ENCODE data around the gene SLC25A42. TPM values are rescaled to one million over a fixed set of nuclear protein-coding genes. Genes with fewer than 3 reads are reported as not detected.

The SLC25A42 gene
- total and polyA plus RNA-seq, 2 donors (not counting 3 experiments of a cell fraction or from before 2014, with no cell fraction given): 6.2 to 6.3 TPM

GRCh38 chr19:19051478-19052213, 12.1 kb upstream of the SLC25A42 start:
- no TSS peak for BruUV-seq (replicated peaks)
- no peak overlapping the region for H3K4me2 ChIP-seq (ENCODE audit: insufficient read depth, low read length)
- H3K36me3 ChIP-seq (ENCODE audit: control insufficient read depth in 2 of 2, extremely low read depth in 1 of 2, insufficient read depth in 2 of 2, low read length in 2 of 2): peaks cover 6 to 25% of the 10 kb centered on the region in 2 experiments
- DNase-seq (ENCODE audit: low read depth, low spot score) (no peak), FAIRE-seq (no peak)
- no peak overlapping the region for H3K27ac ChIP-seq (ENCODE audit: insufficient read depth, low read depth, low read length)
- no peaks in the 10 kb centered on the region for H3K79me2 ChIP-seq (ENCODE audit: control insufficient read depth, insufficient read depth, low read length)
- no peaks in the 10 kb centered on the region for H3K4me1 ChIP-seq (ENCODE audit: control insufficient read depth, extremely low read depth, insufficient read depth, low read length)
- no peak overlapping the region for H3K4me3 ChIP-seq (replicated peaks in 1 of 3; ENCODE audit: insufficient read depth in 1 of 3, low read depth in 1 of 3, low read length in 3 of 3)
- dilution Hi-C loops (cut with MboI; ENCODE audit: extremely low pct_ligation_motif_present, low sequenced_read_pairs): no loop called here
- ChIA-PET CTCF (interaction anchor here (1.0 to 2.6 kb wide), 4 partner anchors 64 to 94 kb away, joined by 3 to 14 read pairs (median 6); no protein-coding TSS in a partner anchor), POLR2A (no interaction called here)
- H4K20me1 ChIP-seq (replicated peaks; ENCODE audit: control insufficient read depth, extremely low read depth, insufficient read depth, low read length): no peaks in the 10 kb centered on the region
- no peaks in the 10 kb centered on the region for H3K9me1 ChIP-seq (replicated peaks; ENCODE audit: control insufficient read depth, extremely low read depth, insufficient read depth, low read length)
- H3K9ac ChIP-seq (replicated peaks; ENCODE audit: extremely low read depth, insufficient read depth, low read length): no peak overlapping the region
- intact Hi-C loops (cut with micrococcal nuclease): no loop called here
- H2AFZ ChIP-seq (ENCODE audit: low read depth, low read length): no peak overlapping the region
- H3K9me3 ChIP-seq (replicated peaks; ENCODE audit: control insufficient read depth, insufficient read depth, low read length): no peaks in the 10 kb centered on the region
- TF ChIP-seq MYC (IDR thresholded peaks at IDR 0.05; ENCODE audit: low read depth, low read length) (no peak), GATA2 (IDR thresholded peaks at IDR 0.05; ENCODE audit: insufficient read depth, insufficient read length, low read depth, low read length) (no peak), MAX (IDR thresholded peaks at IDR 0.05; ENCODE audit: insufficient read depth, insufficient read length) (no peak), JUN (IDR thresholded peaks at IDR 0.05; ENCODE audit: borderline replicate concordance, insufficient read depth, insufficient read length, low read depth) (no peak), POLR2AphosphoS5 (IDR thresholded peaks at IDR 0.05; ENCODE audit: insufficient read depth, low read depth, low read length) (no peak), POLR2A (IDR thresholded peaks at IDR 0.05; ENCODE audit: low read depth, low read length) (no peak), FOS (IDR thresholded peaks at IDR 0.05; ENCODE audit: borderline replicate concordance, insufficient read depth, low read length) (no peak), EZH2 (IDR thresholded peaks at IDR 0.05; ENCODE audit: borderline replicate concordance, low read depth, low read length, severe bottlenecking) (no peak), CTCF (IDR thresholded peaks at IDR 0.05; ENCODE audit: extremely low read depth in 1 of 2, insufficient read depth in 1 of 2, low read depth in 1 of 2, low read length in 2 of 2) (no peak)
- no peaks in the 10 kb centered on the region for H3K27me3 ChIP-seq (ENCODE audit: control insufficient read depth in 2 of 2, insufficient read depth in 2 of 2, low read length in 2 of 2)
